GM23338 (cell line): ENCODE results near the gene BIRC6. TPM values are rescaled to one million over a fixed set of nuclear protein-coding genes. Genes with fewer than 3 reads are reported as not detected.

Source experiments
- ATAC-seq: fragments of 200-7000 bp; cut with Tn5 transposase; 3 replicates; pipeline ENCODE4 v1.9.1; 2020
- DNase-seq: peaks from one replicate; pipeline ENCODE4 v3.0.0-alpha.2; 2015; ENCODE audit warnings: low spot score
- H2AFZ ChIP-seq: fragments of 200-600 bp; sonication (generic); 2 replicates; pipeline ENCODE4 v1.8.0; 2016; ENCODE audit warnings: antibody characterized with exemption, mild to moderate bottlenecking, moderate library complexity
- H3F3A ChIP-seq: fragments of 200-600 bp; sonication (generic); replicated peaks from 2 replicates; pipeline ENCODE4 v1.8.0; 2017; ENCODE audit warnings: antibody characterized with exemption, mixed run types, low read depth
- H3K27ac ChIP-seq: fragments of 200-600 bp; sonication (generic); 2 replicates; pipeline ENCODE4 v1.6.1; 2016; ENCODE audit warnings: low read depth
- H3K27me3 ChIP-seq: fragments of 200-600 bp; sonication (generic); 2 replicates; pipeline ENCODE4 v1.8.0; 2016; ENCODE audit warnings: mild to moderate bottlenecking, mixed run types, moderate library complexity; ENCODE audit not compliant: insufficient read depth
- H3K36me3 ChIP-seq: fragments of 200-600 bp; sonication (generic); 2 replicates; pipeline ENCODE4 v1.8.0; 2016; ENCODE audit warnings: mild to moderate bottlenecking; ENCODE audit not compliant: insufficient read depth
- H3K4me1 ChIP-seq: fragments of 200-600 bp; sonication (generic); 2 replicates; pipeline ENCODE4 v1.8.0; 2016; ENCODE audit warnings: mild to moderate bottlenecking, moderate library complexity; ENCODE audit not compliant: insufficient read depth
- H3K4me2 ChIP-seq: fragments of 200-600 bp; sonication (generic); 2 replicates; pipeline ENCODE4 v1.7.1; 2017; ENCODE audit warnings: mixed run types
- H3K4me3 ChIP-seq: fragments of 200-600 bp; sonication (generic); 2 replicates; pipeline ENCODE4 v1.6.1; 2016; ENCODE audit warnings: mixed run types
- H3K79me2 ChIP-seq: fragments of 200-600 bp; sonication (generic); replicated peaks from 2 replicates; pipeline ENCODE4 v1.8.0; 2017; ENCODE audit warnings: mild to moderate bottlenecking; ENCODE audit not compliant: insufficient read depth
- H3K9me2 ChIP-seq: fragments of 200-600 bp; sonication (generic); 2 replicates; pipeline ENCODE4 v1.8.0; 2017; ENCODE audit not compliant: insufficient read depth
- H4K20me1 ChIP-seq: fragments of 200-600 bp; sonication (generic); replicated peaks from 2 replicates; pipeline ENCODE4 v1.8.0; 2017; ENCODE audit warnings: mild to moderate bottlenecking; ENCODE audit not compliant: insufficient read depth
- H3K27ac Mint-ChIP-seq: 2 replicates; pipeline ENCODE4 v1.8.0; 2020; ENCODE audit warnings: inconsistent platforms, mild to moderate bottlenecking, moderate library complexity, mixed read lengths
- H3K27me3 Mint-ChIP-seq: 3 replicates; pipeline ENCODE4 v1.8.0; 2022; ENCODE audit warnings: low read depth, mild to moderate bottlenecking, moderate library complexity, mixed read lengths, inconsistent platforms; ENCODE audit not compliant: insufficient read depth, poor library complexity
- H3K36me3 Mint-ChIP-seq: 3 replicates; pipeline ENCODE4 v1.8.0; 2021; ENCODE audit warnings: low read depth, mild to moderate bottlenecking, inconsistent platforms, moderate library complexity, mixed read lengths
- H3K4me1 Mint-ChIP-seq: 3 replicates; pipeline ENCODE4 v1.8.0; 2020; ENCODE audit warnings: mild to moderate bottlenecking, inconsistent platforms, mixed read lengths
- H3K4me3 Mint-ChIP-seq: 3 replicates; pipeline ENCODE4 v1.8.0; 2021; ENCODE audit warnings: moderate library complexity, mild to moderate bottlenecking, inconsistent platforms, mixed read lengths
- H3K9me3 Mint-ChIP-seq: 3 replicates; pipeline ENCODE4 v1.8.0; 2020; ENCODE audit warnings: moderate library complexity, mild to moderate bottlenecking, inconsistent platforms, mixed read lengths
- CREB1 ChIP-seq: fragments of 250-450 bp; sonication (Bioruptor Pico); IDR thresholded peaks from 2 replicates; pipeline ENCODE4 v1.5.0; 2020; ENCODE audit warnings: low read depth, mild to moderate bottlenecking, moderate library complexity
- EZH2phosphoT487 ChIP-seq: fragments of 200-600 bp; sonication (generic); IDR thresholded peaks from one replicate; pipeline ENCODE4 v1.8.1; 2018; ENCODE audit warnings: antibody characterized with exemption; ENCODE audit not compliant: unreplicated experiment
- JUNB ChIP-seq: IDR thresholded peaks from one replicate; pipeline ENCODE4 v1.6.1; 2016; ENCODE audit warnings: antibody characterized with exemption; ENCODE audit not compliant: unreplicated experiment
- NANOG ChIP-seq: IDR thresholded peaks from 2 replicates; pipeline ENCODE4 v1.6.1; 2016; ENCODE audit warnings: antibody characterized with exemption, borderline replicate concordance
- REST ChIP-seq: IDR thresholded peaks from one replicate; pipeline ENCODE4 v1.6.1; 2018; ENCODE audit warnings: antibody characterized with exemption; ENCODE audit not compliant: unreplicated experiment
- ZNF114 ChIP-seq: fragments of 250-450 bp; sonication (Bioruptor Pico); IDR thresholded peaks from 2 replicates; pipeline ENCODE4 v1.5.0; 2020; ENCODE audit warnings: mild to moderate bottlenecking, moderate library complexity
- polyA plus RNA-seq: library from polyadenylated mRNA; unstranded; fragments of >200 nt; fragmentation: Nextera tagmentation; extraction: Ambion mirVana; gene quantifications from 2 replicates; pipeline ENCODE4 v1.2.1, GENCODE V29; 2016
- total RNA-seq: library from RNA; depleted of rRNA; stranded (reverse); fragments of >200 nt; shearing (Covaris generic); gene quantifications from 2 replicates; pipeline ENCODE4 v1.2.3, GENCODE V29; 2014
- TF ChIP-seq, protein P1 (sequence below): fragments of 250-450 bp; sonication (Bioruptor Pico); IDR thresholded peaks from 2 replicates; pipeline ENCODE4 v1.5.0; 2020; ENCODE audit warnings: mild to moderate bottlenecking, moderate library complexity
- TF ChIP-seq, protein P2 (sequence below), 2 experiments: fragments of 200-600 bp in 1 of 2; sonication (generic) in 1 of 2; conservative IDR thresholded peaks; 2 replicates each; pipeline versions ENCODE4 v1.5.1 to v1.6.1; 2016 to 2017; ENCODE audit warnings: antibody characterized with exemption in 2 of 2, low read depth in 2 of 2, mild to moderate bottlenecking in 2 of 2, moderate library complexity in 1 of 2

BIRC6 gene
- total and polyA plus RNA-seq, 2 experiments from 2014 or later: 85.8 to 131 TPM

- TF ChIP-seq, protein P1, sequence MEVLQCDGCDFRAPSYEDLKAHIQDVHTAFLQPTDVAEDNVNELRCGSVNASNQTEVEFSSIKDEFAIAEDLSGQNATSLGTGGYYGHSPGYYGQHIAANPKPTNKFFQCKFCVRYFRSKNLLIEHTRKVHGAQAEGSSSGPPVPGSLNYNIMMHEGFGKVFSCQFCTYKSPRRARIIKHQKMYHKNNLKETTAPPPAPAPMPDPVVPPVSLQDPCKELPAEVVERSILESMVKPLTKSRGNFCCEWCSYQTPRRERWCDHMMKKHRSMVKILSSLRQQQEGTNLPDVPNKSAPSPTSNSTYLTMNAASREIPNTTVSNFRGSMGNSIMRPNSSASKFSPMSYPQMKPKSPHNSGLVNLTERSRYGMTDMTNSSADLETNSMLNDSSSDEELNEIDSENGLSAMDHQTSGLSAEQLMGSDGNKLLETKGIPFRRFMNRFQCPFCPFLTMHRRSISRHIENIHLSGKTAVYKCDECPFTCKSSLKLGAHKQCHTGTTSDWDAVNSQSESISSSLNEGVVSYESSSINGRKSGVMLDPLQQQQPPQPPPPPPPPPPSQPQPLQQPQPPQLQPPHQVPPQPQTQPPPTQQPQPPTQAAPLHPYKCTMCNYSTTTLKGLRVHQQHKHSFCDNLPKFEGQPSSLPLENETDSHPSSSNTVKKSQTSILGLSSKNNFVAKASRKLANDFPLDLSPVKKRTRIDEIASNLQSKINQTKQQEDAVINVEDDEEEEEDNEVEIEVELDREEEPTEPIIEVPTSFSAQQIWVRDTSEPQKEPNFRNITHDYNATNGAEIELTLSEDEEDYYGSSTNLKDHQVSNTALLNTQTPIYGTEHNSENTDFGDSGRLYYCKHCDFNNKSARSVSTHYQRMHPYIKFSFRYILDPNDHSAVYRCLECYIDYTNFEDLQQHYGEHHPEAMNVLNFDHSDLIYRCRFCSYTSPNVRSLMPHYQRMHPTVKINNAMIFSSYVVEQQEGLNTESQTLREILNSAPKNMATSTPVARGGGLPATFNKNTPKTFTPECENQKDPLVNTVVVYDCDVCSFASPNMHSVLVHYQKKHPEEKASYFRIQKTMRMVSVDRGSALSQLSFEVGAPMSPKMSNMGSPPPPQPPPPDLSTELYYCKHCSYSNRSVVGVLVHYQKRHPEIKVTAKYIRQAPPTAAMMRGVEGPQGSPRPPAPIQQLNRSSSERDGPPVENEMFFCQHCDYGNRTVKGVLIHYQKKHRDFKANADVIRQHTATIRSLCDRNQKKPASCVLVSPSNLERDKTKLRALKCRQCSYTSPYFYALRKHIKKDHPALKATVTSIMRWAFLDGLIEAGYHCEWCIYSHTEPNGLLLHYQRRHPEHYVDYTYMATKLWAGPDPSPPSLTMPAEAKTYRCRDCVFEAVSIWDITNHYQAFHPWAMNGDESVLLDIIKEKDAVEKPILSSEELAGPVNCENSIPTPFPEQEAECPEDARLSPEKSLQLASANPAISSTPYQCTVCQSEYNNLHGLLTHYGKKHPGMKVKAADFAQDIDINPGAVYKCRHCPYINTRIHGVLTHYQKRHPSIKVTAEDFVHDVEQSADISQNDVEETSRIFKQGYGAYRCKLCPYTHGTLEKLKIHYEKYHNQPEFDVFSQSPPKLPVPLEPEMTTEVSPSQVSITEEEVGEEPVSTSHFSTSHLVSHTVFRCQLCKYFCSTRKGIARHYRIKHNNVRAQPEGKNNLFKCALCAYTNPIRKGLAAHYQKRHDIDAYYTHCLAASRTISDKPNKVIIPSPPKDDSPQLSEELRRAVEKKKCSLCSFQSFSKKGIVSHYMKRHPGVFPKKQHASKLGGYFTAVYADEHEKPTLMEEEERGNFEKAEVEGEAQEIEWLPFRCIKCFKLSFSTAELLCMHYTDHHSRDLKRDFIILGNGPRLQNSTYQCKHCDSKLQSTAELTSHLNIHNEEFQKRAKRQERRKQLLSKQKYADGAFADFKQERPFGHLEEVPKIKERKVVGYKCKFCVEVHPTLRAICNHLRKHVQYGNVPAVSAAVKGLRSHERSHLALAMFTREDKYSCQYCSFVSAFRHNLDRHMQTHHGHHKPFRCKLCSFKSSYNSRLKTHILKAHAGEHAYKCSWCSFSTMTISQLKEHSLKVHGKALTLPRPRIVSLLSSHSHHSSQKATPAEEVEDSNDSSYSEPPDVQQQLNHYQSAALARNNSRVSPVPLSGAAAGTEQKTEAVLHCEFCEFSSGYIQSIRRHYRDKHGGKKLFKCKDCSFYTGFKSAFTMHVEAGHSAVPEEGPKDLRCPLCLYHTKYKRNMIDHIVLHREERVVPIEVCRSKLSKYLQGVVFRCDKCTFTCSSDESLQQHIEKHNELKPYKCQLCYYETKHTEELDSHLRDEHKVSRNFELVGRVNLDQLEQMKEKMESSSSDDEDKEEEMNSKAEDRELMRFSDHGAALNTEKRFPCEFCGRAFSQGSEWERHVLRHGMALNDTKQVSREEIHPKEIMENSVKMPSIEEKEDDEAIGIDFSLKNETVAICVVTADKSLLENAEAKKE: no peak
- no peak for TF ChIP-seq CREB1 (CRISPR knock-in tag)
- TF ChIP-seq JUNB: no peak
Observed at GRCh38 chr2:32626639-32627221, 269.9 kb downstream of the BIRC6 start (continued).

GRCh38 chr2:32627441-32627813, 270.6 kb downstream of the BIRC6 start:
- Histone ChIP-seq H3K36me3 (no peaks in the 10 kb centered on the region), H3K4me2 (peak overlapping the region; percentile 90), H2AFZ (peak overlapping the region; percentile 88), H3K79me2 (peaks cover 19% of the 10 kb centered on the region), H3K9me2 (no peaks in the 10 kb centered on the region), H3K4me3 (peak overlapping the region; percentile 88), H3K27ac (peak overlapping the region; percentile 76), H3F3A (peaks cover 9% of the 10 kb centered on the region; the same call in 1 of the 2 replicates), H3K4me1 (peaks cover 9% of the 10 kb centered on the region), H4K20me1 (no peaks in the 10 kb centered on the region), H3K27me3 (no peaks in the 10 kb centered on the region)
- peaks cover 10% of the 10 kb centered on the region for H3K27me3 Mint-ChIP-seq
- DNase-seq (peak; percentile 80), ATAC-seq (peak; percentile 78)
- peaks cover 6% of the 10 kb centered on the region; the same call in 2 of the 3 replicates for H3K36me3 Mint-ChIP-seq
- peaks cover 16% of the 10 kb centered on the region; the same call in 2 of the 3 replicates for H3K4me1 Mint-ChIP-seq
- H3K9me3 Mint-ChIP-seq: no peaks in the 10 kb centered on the region
- peak overlapping the region; percentile 98 for H3K4me3 Mint-ChIP-seq
- H3K27ac Mint-ChIP-seq: peak overlapping the region; percentile 97
- TF ChIP-seq, protein P2, sequence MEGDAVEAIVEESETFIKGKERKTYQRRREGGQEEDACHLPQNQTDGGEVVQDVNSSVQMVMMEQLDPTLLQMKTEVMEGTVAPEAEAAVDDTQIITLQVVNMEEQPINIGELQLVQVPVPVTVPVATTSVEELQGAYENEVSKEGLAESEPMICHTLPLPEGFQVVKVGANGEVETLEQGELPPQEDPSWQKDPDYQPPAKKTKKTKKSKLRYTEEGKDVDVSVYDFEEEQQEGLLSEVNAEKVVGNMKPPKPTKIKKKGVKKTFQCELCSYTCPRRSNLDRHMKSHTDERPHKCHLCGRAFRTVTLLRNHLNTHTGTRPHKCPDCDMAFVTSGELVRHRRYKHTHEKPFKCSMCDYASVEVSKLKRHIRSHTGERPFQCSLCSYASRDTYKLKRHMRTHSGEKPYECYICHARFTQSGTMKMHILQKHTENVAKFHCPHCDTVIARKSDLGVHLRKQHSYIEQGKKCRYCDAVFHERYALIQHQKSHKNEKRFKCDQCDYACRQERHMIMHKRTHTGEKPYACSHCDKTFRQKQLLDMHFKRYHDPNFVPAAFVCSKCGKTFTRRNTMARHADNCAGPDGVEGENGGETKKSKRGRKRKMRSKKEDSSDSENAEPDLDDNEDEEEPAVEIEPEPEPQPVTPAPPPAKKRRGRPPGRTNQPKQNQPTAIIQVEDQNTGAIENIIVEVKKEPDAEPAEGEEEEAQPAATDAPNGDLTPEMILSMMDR (conservative IDR thresholded peaks at IDR 0.05; ENCODE audit: low read depth in 2 of 2): peak in 1 of 2 experiments; percentile 29; a peak in 2 of 4 replicates
- TF ChIP-seq NANOG: no peak
- TF ChIP-seq EZH2phosphoT487: no peak
- TF ChIP-seq REST: no peak
- no peak for TF ChIP-seq ZNF114 (CRISPR knock-in tag)
